Activated gamma-delta T cell (primary cell): ENCODE results near the gene GTPBP3.

Experiments
- DNase-seq: peaks from one replicate; lab custom pipeline; 2025; lab: John Stamatoyannopoulos, UW

The GTPBP3 gene

DNA sequence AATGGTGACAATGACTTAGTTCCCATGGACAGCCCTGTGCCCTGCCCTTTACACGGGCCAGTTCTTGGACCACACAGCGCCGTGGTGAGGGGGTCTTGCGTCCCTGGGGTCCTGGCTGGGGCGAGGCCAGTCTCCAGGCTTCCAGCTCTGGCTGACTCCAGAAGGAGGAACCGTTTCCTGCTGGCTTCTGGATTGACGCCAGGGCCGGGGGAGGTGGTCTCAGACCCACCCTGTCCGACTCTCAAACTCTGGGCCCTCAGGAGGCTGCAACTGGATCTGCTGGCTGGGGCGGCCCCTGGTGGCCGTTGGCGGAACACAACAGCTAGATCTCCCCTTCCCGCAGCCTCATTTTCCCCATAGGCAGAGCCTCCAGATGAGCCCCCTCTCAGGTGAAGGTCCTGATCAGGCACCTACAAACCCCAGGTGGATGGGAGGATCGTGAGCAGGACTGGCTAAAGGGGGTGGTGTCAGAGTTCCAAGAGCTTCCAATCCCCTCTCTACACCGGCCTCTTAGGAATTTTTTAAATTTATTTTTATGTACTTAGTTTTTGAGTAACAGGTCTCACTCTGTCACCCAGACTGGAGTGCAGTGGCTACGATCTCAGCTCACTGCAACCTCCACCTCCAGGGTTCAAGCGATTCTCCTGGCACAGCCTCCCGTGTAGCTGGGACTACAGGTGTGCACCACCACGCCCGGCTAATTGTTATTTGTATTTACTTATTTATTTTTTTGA is 48.7 kb downstream of the GTPBP3 start:
- no peak for DNase-seq

- DNase-seq, result no peak
These were observed 51.9 kb downstream of the GTPBP3 start for GRCh38 chr19:17389288-17389687.

DNA sequence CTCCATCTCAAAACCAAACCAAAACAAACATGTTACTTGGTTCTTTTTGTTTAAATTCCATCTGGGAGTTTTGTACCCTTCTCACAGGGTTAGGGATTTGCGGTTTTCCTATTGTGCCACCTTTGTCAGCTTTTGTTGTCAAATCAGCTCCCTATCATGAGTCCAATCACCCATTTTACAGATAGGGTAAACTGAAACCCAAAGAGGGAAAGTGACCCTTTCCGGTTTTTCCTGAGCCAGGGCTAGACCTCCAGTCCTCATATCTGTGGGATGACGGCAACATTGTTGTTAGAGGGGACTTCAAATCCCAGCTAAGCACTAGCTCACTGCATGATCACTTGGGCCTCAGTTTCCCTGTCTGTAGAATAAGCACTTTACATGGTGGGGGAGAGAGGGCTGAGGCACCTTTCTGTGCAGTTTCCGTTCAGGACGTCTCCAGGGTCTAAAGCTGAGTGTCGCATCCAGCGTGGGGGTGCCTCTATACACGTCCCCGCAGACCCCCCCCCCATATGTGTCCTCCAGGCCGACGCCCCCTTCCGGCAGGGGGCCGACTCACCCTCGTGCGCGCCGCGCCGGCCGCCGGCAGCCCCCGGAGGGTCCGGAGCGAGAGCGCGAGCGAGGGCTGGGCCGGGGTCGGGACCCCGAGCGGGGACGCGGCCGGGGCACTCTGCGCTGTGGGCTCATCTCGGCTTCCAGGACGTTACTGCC is 52.8 kb downstream of the GTPBP3 start:
- DNase-seq, result no peak

GRCh38 chr19:17390665-17391370 is 53.5 kb downstream of the GTPBP3 start:
- peak; percentile 81 for DNase-seq

GRCh38 chr19:17391371-17392151 is 54.2 kb downstream of the GTPBP3 start:
- DNase-seq, result no peak
